Left lung (tissue), 10 donors: ENCODE results near the gene TFDP2. TPM values are rescaled to one million over a fixed set of nuclear protein-coding genes. Genes with fewer than 3 reads are reported as not detected.
"Not testable (repeated sequence)": the region's sequence is repeated elsewhere in the genome, so short reads cannot be mapped to it uniquely, and the experiment has no call there.

Experiments used
- ATAC-seq: fragments of 200-7000 bp; cut with Tn5 transposase; one replicate; pipeline ENCODE4 v1.9.1; 2020; ENCODE audit warnings: moderate library complexity
- DNase-seq, 4 donors: peaks; one replicate each; pipeline ENCODE4 v3.0.0-alpha.2; 2013 to 2020
- H3K27ac ChIP-seq, 2 donors: fragments of 200-600 bp; sonication (generic) in 1 of 2; one replicate each; pipeline versions ENCODE4 v1.5.0 to v1.8.0; 2020 to 2021
- H3K27me3 ChIP-seq, 2 donors: fragments of 200-600 bp; sonication (generic) in 1 of 2; one replicate each; pipeline versions ENCODE4 v1.5.0 to v1.8.0; 2020 to 2021
- H3K36me3 ChIP-seq, 2 donors: fragments of 200-600 bp; sonication (generic) in 1 of 2; one replicate each; pipeline versions ENCODE4 v1.5.0 to v1.8.0; 2020 to 2021
- H3K4me1 ChIP-seq, 2 donors: fragments of 200-600 bp; one replicate each; pipeline ENCODE4 v1.8.0; 2021
- H3K4me3 ChIP-seq, 2 donors: fragments of 200-600 bp; sonication (generic) in 1 of 2; one replicate each; pipeline versions ENCODE4 v1.5.0 to v1.8.0; 2020 to 2021; ENCODE audit warnings: mild to moderate bottlenecking in 1 of 2
- H3K9me3 ChIP-seq, 2 donors: fragments of 200-600 bp; sonication (generic) in 1 of 2; one replicate each; pipeline versions ENCODE4 v1.5.0 to v1.8.0; 2020 to 2021
- CTCF ChIP-seq, 2 donors: fragments of 200-600 bp; sonication (generic) in 1 of 2; IDR thresholded peaks; one replicate each; pipeline versions ENCODE4 v1.5.0 to v1.8.0; 2021; ENCODE audit warnings: antibody characterized with exemption in 2 of 2
- intact Hi-C, 2 donors: fragments of 100-400 bp; cut with DNase I; formaldehyde crosslinking; loops; one replicate each; pipeline versions ENCODE4 v1.11.2 to v1.14.2; 2022
- polyA plus RNA-seq, 6 donors: library from polyadenylated mRNA; unstranded; fragments of 120-200 nt; gene quantifications; one replicate each; pipeline ENCODE4 v1.2.1, GENCODE V29; 2013; ENCODE audit not compliant: insufficient read length in 6 of 6
- total RNA-seq, 2 donors: library from RNA; stranded (reverse); fragmentation: NEBNext Ultra II Directional; extraction: Animal tissue kit (Norgen Biotek cat#: 25700); gene quantifications; one replicate each; pipeline ENCODE4 v1.2.1, GENCODE V29; 2021
- donor health status: DM: no; HTN: yes; CAD: no.
- donor health status: DM: no; HTN: no; CAD: no.

The TFDP2 gene
- total and polyA plus RNA-seq, 8 donors = 21.2 to 73.0 (median 53.6) TPM

- Histone ChIP-seq H3K4me1 (no peaks in the 10 kb centered on the region), H3K27ac (no peak overlapping the region), H3K9me3 (no peaks in the 10 kb centered on the region), H3K27me3 (no peaks in the 10 kb centered on the region), H3K4me3 (no peak overlapping the region), H3K36me3 (no peaks in the 10 kb centered on the region)
- TF ChIP-seq CTCF (IDR thresholded peaks at IDR 0.05) = no peak
- ATAC-seq (no peak), DNase-seq (no peak)
- intact Hi-C loops = no loop called here
Measured at GRCh38 chr3:142098964-142099363, 50.4 kb downstream of the TFDP2 start.

- ATAC-seq = no peak
- TF ChIP-seq CTCF (IDR thresholded peaks at IDR 0.05) = no peak
- no peak for DNase-seq
- no peaks in the 10 kb centered on the region for H3K36me3 ChIP-seq
- H3K27ac ChIP-seq = no peak overlapping the region
- no peaks in the 10 kb centered on the region for H3K4me1 ChIP-seq
- no peak overlapping the region for H3K4me3 ChIP-seq
- intact Hi-C loops = no loop called here
- no peaks in the 10 kb centered on the region for H3K27me3 ChIP-seq
- no peaks in the 10 kb centered on the region for H3K9me3 ChIP-seq
Measured at GRCh38 chr3:142097099-142097843, 52.1 kb downstream of the TFDP2 start.

- DNase-seq = no peak
- Histone ChIP-seq H3K9me3 (no peaks in the 10 kb centered on the region), H3K4me1 (no peaks in the 10 kb centered on the region), H3K4me3 (no peak overlapping the region), H3K36me3 (no peaks in the 10 kb centered on the region), H3K27me3 (no peaks in the 10 kb centered on the region), H3K27ac (no peak overlapping the region)
- no peak for TF ChIP-seq CTCF (IDR thresholded peaks at IDR 0.05)
- intact Hi-C loops = no loop called here
- ATAC-seq = no peak
Measured at GRCh38 chr3:142095841-142096240, 53.5 kb downstream of the TFDP2 start.

GRCh38 chr3:142088925-142089324 is 60.4 kb downstream of the TFDP2 start:
- H3K4me3 ChIP-seq, H3K27ac ChIP-seq, intact Hi-C loops, DNase-seq, H3K9me3 ChIP-seq, H3K27me3 ChIP-seq, ATAC-seq, H3K36me3 ChIP-seq, H3K4me1 ChIP-seq: not testable (repeated sequence)

GRCh38 chr3:142088522-142088921 is 60.8 kb downstream of the TFDP2 start:
- H3K27me3 ChIP-seq = no peaks in the 10 kb centered on the region
- H3K27ac ChIP-seq = no peak overlapping the region
- H3K9me3 ChIP-seq = peaks cover 0 to 7% of the 10 kb centered on the region in 2 donors
- H3K4me3 ChIP-seq = no peak overlapping the region
- no peak for TF ChIP-seq CTCF (IDR thresholded peaks at IDR 0.05)
- H3K4me1 ChIP-seq = no peaks in the 10 kb centered on the region
- DNase-seq (no peak), ATAC-seq (no peak)
- no peaks in the 10 kb centered on the region for H3K36me3 ChIP-seq
- intact Hi-C loops = no loop called here

GRCh38 chr3:142087676-142088075 is 61.7 kb downstream of the TFDP2 start:
- H3K4me3 ChIP-seq = no peak overlapping the region
- H3K36me3 ChIP-seq = no peaks in the 10 kb centered on the region
- no peak overlapping the region for H3K27ac ChIP-seq
- intact Hi-C loops = no loop called here
- TF ChIP-seq CTCF (IDR thresholded peaks at IDR 0.05) = no peak
- DNase-seq (no peak), ATAC-seq (no peak)
- no peaks in the 10 kb centered on the region for H3K27me3 ChIP-seq
- no peaks in the 10 kb centered on the region for H3K4me1 ChIP-seq
- peaks cover 0 to 9% of the 10 kb centered on the region in 2 donors for H3K9me3 ChIP-seq
